C4-2B (cell line): Measurements from ENCODE around the gene CISTR.

Experiments
- CTCF ChIP-seq: fragments of 450-650 bp; conservative IDR thresholded peaks from 2 replicates; pipeline ENCODE4 v1.5.1; 2017; ENCODE audit warnings: mild to moderate bottlenecking
- ZFX ChIP-seq: fragments of 450-650 bp; IDR thresholded peaks from 2 replicates; pipeline ENCODE4 v1.6.1; 2017

GRCh38 chr12:53736592-53736991, 15.2 kb downstream of the CISTR start:
- TF ChIP-seq CTCF = no peak
- no peak for TF ChIP-seq ZFX
